HPDE6-E6E7 (cell line): ENCODE measurements around the gene GADD45G.

Experiments used
- DNase-seq: peaks from one replicate; pipeline ENCODE4 v3.0.0; 2011; ENCODE audit warnings: missing footprints; ENCODE audit errors: extremely low spot score

Gene GADD45G

GRCh38 chr9:89630508-89630907 is 25.7 kb downstream of the GADD45G start:
- no peak for DNase-seq

GRCh38 chr9:89631384-89631783 is 26.6 kb downstream of the GADD45G start:
- DNase-seq, result no peak

DNA sequence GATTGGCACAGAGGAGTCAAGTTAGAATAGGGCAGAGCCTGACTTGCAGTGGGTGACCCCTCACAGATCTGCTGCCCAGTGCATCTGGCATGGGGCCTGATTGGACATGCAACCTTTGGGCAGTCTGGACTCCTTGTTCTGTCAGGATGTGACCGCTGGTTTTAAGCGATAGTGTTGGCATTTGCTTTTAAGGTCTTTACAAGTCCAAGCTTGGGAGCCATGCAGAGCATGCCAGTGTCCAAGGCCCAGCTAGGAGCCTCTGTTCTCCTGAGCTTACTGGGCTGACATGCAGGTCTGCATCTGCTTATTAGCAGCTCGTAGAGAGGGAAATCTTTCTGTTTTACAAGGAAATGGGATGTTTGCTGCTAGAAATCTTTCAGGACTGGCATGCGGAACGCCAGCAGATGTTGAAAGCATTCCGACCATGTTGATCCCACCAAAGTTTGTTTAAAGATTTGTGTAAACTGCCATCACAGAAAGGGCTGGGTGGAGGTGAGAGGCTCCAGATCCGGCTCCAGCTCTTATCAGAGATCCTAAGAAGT is 27.5 kb downstream of the GADD45G start:
- no peak for DNase-seq

DNA sequence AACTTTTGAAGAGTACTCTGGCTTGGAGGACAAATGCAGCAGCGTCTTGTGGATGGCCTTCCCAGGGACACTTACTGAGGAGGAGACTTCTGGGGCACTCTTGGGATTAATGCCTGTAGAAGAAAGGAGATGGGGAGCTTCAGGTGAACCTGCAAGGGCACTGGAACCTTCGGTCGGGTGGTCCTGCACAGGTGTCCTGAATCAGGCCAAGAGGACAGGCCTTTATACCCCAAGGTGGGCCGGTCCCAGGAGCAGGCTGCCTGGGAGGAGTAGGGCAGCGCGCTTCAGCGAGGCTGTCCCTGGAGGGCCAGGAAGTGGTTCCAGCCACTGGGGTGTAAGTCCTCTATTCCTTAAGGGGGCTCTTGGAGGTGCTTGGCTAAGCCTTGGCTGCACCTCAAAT is 27.9 kb downstream of the GADD45G start:
- DNase-seq, result no peak

DNA sequence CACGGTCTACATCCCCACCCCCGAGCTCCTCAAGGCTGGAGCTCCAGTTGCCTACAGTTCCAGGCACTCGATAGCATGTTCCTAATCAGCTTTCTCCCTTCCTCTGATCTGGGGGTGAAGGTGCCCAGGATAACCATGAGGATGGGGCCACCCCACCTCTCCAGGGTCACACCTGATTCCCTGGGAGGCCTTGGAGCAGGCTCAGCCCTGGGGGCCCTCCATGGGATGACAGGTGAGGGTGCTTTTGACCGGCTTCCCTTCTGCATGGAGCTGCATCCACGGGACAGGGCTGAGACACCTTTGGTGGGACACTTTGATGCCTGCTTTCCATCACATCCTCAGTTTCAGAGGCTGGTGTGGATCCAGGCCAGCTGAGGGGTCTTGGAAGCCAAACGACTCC is 28.6 kb downstream of the GADD45G start:
- DNase-seq, result no peak

- DNase-seq, result no peak
These were observed 29.1 kb downstream of the GADD45G start for GRCh38 chr9:89633920-89634319.

DNA sequence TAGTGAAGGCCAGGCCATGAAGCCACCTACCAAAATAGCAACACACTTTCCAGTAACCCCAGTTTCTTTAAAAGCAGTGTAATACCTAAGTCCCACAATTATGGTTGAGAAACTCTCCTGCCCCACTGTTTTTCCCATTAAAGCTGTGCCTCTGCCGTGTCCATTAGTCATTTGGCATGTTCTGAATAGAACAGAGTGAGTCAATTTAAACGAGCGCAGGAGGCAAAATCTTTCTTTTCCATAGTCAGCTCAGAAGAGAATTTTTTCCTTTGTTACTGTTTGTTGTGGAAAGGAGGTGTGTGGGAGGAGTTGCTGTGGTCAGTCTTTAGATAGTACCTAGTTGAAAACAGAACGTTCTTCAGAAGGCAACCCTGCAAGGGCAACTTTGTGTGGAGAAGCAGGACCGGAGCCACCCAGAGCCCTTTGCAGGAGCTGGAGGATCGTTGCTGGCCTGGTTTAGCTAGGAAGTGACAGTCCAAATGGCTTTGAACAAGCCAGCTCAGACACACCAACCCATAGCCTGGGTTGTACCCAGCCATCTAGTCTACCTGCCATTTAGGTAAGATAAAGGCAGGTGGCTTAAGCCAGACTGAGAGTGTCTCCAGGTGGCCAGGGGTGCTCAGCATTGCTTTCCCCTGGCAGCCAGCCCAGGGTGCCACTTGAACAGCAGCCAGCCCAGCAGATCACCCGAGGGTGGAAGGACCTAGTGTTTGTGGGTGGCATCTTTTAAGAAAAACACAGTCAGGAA is 30.4 kb downstream of the GADD45G start:
- DNase-seq, result peak; percentile 26

- no peak for DNase-seq
These were observed 31.0 kb downstream of the GADD45G start for GRCh38 chr9:89635816-89636215.

DNA sequence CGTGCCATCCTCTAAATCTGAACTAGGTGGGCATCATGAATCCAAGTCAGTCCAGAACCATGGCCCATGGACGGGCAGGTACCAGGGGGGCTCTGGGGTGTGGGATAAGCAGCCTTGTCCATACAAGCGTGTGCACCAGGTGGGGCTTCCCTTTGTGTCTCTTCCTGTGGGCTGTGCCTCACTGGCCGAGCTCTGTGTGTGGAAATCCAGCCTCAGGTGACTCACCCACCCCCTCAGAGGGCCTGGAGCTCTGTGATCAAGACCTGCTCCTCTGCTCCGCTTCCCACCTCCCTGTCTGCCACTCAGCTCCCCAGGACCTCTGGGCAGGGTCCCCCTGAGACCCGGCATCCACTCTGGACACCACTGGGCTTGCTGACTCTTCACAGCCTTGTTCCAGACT is 33.0 kb downstream of the GADD45G start:
- DNase-seq, result no peak

DNA sequence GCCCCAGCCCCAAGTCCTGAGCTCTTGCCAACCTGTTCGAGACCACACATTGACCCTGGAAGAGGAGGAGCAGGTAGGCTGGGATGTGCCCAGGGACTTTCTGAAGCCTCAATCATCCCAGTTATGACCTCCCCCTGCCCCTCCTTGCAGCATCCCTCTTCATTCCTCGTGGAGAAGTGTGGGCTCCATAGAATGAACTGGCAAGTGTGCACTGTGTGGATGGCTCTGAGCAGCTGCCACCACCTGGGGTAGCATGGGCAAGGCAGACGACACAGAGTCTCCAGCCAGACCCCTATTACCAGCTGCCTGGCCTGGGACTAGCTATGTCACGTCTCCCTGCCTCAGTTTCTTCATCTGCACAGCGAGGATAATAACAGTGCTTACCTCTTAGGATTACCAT is 33.5 kb downstream of the GADD45G start:
- DNase-seq, result no peak

GRCh38 chr9:89638893-89639292 is 34.1 kb downstream of the GADD45G start:
- no peak for DNase-seq

GRCh38 chr9:89639367-89639795 is 34.6 kb downstream of the GADD45G start:
- no peak for DNase-seq

- no peak for DNase-seq
These were observed 35.1 kb downstream of the GADD45G start for GRCh38 chr9:89639961-89640360.

DNA sequence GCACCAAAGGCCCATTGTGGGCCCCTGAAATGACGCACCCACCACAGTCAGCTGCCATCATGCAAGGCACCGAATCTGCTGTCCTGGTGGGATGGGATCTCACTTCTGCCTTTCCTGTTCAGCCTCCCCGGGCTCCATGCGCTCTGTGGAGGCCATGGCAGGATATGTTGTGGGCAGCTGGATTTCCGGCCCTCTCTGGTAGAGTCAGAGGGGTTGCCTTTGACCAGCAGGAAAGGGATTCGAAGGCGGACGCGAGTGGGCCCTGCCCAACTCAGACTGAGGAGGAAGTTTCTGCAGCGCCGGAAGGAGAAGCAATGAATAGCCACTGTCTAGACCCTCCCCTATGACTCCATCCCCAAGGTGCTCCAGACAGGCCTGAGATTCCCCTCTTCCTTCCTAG is 35.5 kb downstream of the GADD45G start:
- DNase-seq, result no peak

DNA sequence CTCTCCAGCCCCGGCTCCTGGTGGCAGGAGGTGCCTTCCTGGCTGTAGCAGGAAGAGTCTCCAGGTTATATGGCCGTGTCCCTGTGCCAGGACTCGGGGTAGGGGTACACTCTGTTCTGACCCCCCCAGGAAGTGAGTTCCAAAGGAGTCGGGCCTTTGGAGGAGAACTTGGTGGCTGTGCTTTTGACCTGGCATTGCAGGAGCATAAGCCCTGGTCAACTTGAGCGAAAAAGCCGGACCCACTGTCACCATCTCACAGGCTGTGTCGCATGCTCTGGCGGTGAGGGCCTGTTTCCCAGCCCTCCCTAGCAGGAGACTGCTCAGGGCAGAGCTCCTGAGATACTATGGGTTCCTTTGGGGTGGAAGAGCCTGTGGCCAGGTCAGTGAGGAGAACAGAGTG is 36.0 kb downstream of the GADD45G start:
- no peak for DNase-seq

GRCh38 chr9:89641980-89642379 is 37.2 kb downstream of the GADD45G start:
- no peak for DNase-seq

GRCh38 chr9:89642789-89643188 is 38.0 kb downstream of the GADD45G start:
- no peak for DNase-seq

DNA sequence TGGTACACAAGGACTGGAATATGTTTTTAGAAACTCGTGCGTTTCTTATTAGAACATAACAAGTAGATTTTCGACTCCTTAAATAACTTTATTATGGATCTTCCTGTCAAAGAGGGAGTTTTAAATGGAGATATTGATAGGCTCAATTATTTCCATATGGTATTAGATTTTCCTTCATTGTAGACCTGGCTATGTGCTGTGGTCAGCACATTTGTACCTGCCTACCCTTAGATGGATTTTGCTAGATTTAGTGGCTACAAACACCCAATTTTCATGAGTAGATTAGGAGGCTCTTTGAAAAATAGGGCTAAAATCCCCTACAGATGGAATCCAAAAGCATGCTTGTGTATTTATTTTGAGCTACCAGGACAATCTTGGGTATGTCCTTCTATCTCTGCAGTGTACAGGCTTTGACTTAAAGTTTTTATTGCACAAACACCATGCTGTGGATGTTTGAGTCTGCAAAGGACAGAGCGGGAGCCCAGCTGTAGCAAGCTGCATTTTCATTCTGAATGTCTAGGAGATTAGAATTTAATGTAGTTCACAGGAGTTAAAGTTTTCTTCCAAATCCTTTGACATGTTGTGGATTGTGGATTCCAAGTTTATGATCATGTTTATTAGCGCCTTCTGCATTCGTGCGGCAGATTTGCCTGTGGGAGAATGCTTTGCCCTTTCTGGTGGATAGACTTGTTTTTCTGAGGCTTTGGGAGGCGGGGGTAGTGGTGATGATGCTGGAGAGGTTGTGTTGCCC is 41.6 kb downstream of the GADD45G start:
- no peak for DNase-seq

DNA sequence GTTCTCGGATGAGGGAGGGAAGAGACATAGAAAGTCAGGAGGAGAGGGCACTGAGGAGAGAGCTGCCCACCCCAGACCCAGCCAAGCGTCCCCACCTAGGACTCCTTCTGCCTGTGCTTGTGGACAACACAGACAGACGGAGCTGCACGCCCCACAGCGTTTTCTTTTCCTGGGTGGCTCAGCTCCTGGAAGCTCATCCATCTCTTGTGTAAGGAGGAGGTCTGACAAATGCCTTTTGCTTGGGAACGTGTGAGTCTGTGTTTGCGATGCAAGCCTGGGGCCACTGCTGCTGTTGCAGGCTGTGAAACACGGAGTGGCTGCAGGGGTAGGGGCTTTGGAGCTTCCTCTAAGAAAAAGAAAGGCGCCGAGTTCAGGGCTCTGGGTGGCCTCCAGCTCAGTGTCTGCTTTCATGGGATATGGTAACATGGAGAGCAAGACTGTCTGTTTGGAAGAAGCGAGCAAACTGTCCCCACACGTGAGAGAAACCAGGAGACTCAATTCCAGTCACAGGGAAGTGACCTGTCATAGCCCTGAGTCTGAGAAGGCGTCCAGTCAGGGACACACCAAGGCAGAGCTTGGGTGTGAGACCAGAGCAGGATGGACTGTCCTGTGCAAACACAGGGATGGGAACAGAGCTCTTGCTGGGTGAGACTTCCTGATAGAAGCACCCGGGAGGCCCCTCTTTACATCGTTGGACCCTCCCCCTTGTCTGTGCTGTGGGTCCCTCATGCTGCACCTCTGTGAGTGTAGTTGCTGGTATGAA is 42.7 kb downstream of the GADD45G start:
- DNase-seq, result no peak

DNA sequence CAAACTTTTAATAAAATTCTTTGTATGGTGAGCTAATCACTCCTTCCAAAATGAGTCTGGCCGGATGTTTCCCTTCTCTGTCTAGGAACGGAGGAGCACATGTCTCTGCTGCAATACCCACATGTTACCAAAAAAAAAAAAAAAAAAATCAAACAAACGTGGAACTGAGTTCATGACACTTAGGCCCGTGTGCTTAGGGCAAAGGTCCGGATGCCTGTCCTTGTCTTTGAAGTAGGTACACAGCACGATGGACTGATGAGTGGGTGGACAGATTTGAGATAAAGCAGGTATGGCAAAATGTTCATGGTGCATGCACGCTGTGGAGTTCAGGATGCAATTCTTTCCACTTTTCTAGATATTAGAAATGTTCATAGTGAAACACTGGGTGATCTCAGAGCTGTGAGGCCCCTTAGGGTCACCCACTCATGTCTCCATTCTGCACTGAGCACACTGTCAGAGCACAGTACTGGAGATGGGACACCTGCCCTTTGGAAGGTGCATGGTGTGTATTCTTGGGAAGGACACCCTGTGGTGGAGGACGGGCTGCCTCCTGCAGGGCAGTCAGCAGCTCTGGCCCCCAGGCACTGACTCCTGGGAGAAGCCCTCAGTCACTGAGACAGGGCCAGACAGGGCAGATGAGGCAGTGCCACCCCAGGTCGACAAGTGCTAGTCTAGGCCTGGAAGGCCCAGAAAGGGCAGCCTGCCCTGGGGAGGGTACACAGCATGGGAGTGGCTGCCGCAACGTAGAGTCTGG is 43.6 kb downstream of the GADD45G start:
- no peak for DNase-seq

DNA sequence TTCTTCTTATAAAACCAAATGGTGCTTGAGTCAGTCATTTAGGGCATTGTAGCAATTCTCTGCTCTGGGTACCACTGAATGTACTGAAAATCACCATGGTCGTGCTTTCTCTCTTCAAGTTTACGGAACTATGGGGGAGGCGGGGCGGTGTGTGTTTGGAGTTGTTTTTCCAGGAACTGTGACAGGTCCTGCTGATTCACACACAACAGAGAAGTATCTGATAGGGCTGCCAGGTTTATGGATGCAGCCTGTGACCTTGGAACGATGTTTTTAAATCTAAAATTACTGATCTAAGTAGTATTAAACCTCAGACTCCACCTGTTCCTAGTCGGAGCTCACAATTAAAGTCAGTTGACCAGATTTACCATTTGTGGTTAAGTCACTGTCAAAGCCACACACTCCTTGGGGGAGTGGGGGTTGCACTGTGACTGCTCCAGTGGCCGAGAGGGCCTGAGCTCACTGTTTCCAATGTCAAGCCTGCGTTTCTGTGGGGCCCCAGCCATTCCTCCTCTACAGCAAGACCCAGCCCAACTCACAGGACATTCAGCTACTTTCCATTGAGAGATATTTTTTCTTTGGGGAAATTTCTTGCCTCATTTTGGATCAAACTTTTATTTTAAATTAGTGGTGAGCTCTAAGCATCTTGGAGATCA is 44.4 kb downstream of the GADD45G start:
- DNase-seq, result no peak
